Measurements from ENCODE around the gene ABI3. TPM values are rescaled to one million over a fixed set of nuclear protein-coding genes. Genes with fewer than 3 reads are reported as not detected.

The ABI3 gene
- total RNA-seq, 1 donor from 2014 or later: not detected

- Histone ChIP-seq H3K36me3 (no peaks in the 10 kb centered on the region), H3K9me3 (ENCODE audit: low read depth) (no peaks in the 10 kb centered on the region), H4K20me1 (ENCODE audit: low read depth) (peaks cover 9% of the 10 kb centered on the region), H3K4me3 (peak overlapping the region; percentile 39), H3K4me2 (peak overlapping the region; percentile 80), H3K4me1 (peaks cover 7% of the 10 kb centered on the region), H2AFZ (replicated peaks) (no peak overlapping the region), H3K27me3 (peaks cover 69% of the 10 kb centered on the region), H3K79me2 (ENCODE audit: low read depth) (no peaks in the 10 kb centered on the region), H3K27ac (no peak overlapping the region), H3F3A (ENCODE audit: low read depth) (peaks cover 7% of the 10 kb centered on the region), H3K9ac (no peak overlapping the region)
- H3K36me3 Mint-ChIP-seq: no peaks in the 10 kb centered on the region
- no peaks in the 10 kb centered on the region for H3K9me3 Mint-ChIP-seq
- DNase-seq (ENCODE audit: low spot score): no peak
- TF ChIP-seq EZH2 (IDR thresholded peaks at IDR 0.05) (no peak), EZH2phosphoT487 (IDR thresholded peaks at IDR 0.05) (no peak), CTCF (IDR thresholded peaks at IDR 0.05) (no peak)
- H3K27me3 Mint-ChIP-seq (ENCODE audit: insufficient read depth, low read depth): peaks cover 51% of the 10 kb centered on the region
- H3K27ac Mint-ChIP-seq: no peak overlapping the region
- peaks cover 7% of the 10 kb centered on the region for H3K4me1 Mint-ChIP-seq
- H3K4me3 Mint-ChIP-seq: peak overlapping the region; percentile 80
These were observed 12.6 kb downstream of the ABI3 start for GRCh38 chr17:49223168-49223516.

GRCh38 chr17:49223517-49224197 is 13.2 kb downstream of the ABI3 start:
- no peaks in the 10 kb centered on the region for H3K79me2 ChIP-seq (ENCODE audit: low read depth)
- peaks cover 7% of the 10 kb centered on the region for H3K4me1 ChIP-seq
- no peak overlapping the region for H3K9ac ChIP-seq
- peak overlapping the region; percentile 80 for H3K4me2 ChIP-seq
- Mint-ChIP-seq H3K9me3 (no peaks in the 10 kb centered on the region), H3K36me3 (no peaks in the 10 kb centered on the region), H3K27ac (no peak overlapping the region), H3K27me3 (ENCODE audit: insufficient read depth, low read depth) (peaks cover 52% of the 10 kb centered on the region), H3K4me3 (peak overlapping the region; percentile 80), H3K4me1 (peaks cover 7% of the 10 kb centered on the region)
- no peaks in the 10 kb centered on the region for H3K9me3 ChIP-seq (ENCODE audit: low read depth)
- peak; percentile 77 for DNase-seq (ENCODE audit: low spot score)
- H2AFZ ChIP-seq (replicated peaks): peak overlapping the region; percentile 88
- H3K36me3 ChIP-seq: no peaks in the 10 kb centered on the region
- H3K4me3 ChIP-seq: peak overlapping the region; percentile 39
- H3K27me3 ChIP-seq: peaks cover 75% of the 10 kb centered on the region
- H3K27ac ChIP-seq: no peak overlapping the region
- peaks cover 9% of the 10 kb centered on the region for H4K20me1 ChIP-seq (ENCODE audit: low read depth)
- H3F3A ChIP-seq (ENCODE audit: low read depth): peaks cover 7% of the 10 kb centered on the region
- TF ChIP-seq CTCF (IDR thresholded peaks at IDR 0.05) (peak; percentile 91), EZH2 (IDR thresholded peaks at IDR 0.05) (no peak)

GRCh38 chr17:49224198-49224996 is 13.9 kb downstream of the ABI3 start:
- Histone ChIP-seq H3F3A (ENCODE audit: low read depth) (peaks cover 7% of the 10 kb centered on the region), H4K20me1 (ENCODE audit: low read depth) (peaks cover 9% of the 10 kb centered on the region), H3K9ac (no peak overlapping the region), H3K27ac (no peak overlapping the region), H3K27me3 (peaks cover 82% of the 10 kb centered on the region), H3K4me3 (peak overlapping the region; percentile 39), H3K4me2 (peak overlapping the region; percentile 80), H3K9me3 (ENCODE audit: low read depth) (no peaks in the 10 kb centered on the region), H2AFZ (replicated peaks) (peak overlapping the region; percentile 88), H3K4me1 (peaks cover 7% of the 10 kb centered on the region), H3K79me2 (ENCODE audit: low read depth) (no peaks in the 10 kb centered on the region), H3K36me3 (no peaks in the 10 kb centered on the region)
- Mint-ChIP-seq H3K4me3 (peak overlapping the region; percentile 64), H3K36me3 (no peaks in the 10 kb centered on the region), H3K4me1 (peaks cover 13% of the 10 kb centered on the region), H3K27ac (no peak overlapping the region), H3K9me3 (no peaks in the 10 kb centered on the region), H3K27me3 (ENCODE audit: insufficient read depth, low read depth) (peaks cover 59% of the 10 kb centered on the region)
- DNase-seq (ENCODE audit: low spot score): peak; percentile 53
- TF ChIP-seq EZH2 (IDR thresholded peaks at IDR 0.05) (peak; percentile 98), CTCF (IDR thresholded peaks at IDR 0.05) (no peak), EZH2phosphoT487 (IDR thresholded peaks at IDR 0.05) (peak; percentile 97)
